Measurements from ENCODE around the gene DEXI.

- TF ChIP-seq POLR2AphosphoS5 (IDR thresholded peaks at IDR 0.05; ENCODE audit: borderline replicate concordance, low read depth, low read length) = no peak
- TF ChIP-seq EZH2 (IDR thresholded peaks at IDR 0.05) = no peak
- no peak for TF ChIP-seq FOXP2 (optimal IDR thresholded peaks at IDR 0.05; ENCODE audit: control extremely low read depth, extremely low read length, insufficient read depth)
Measured at GRCh38 chr16:10888320-10888937, 53.8 kb downstream of the DEXI start.
